Right lobe of liver (tissue), 4 donors: Measurements from ENCODE around the gene TMEM187.

Experiments used
- CTCF ChIP-seq, 4 donors: fragments of 200-600 bp in 3 of 4; fragments of 450-650 bp in 1 of 4; IDR thresholded peaks; one replicate each; pipeline versions ENCODE4 v1.5.1 to v1.8.0; 2016 to 2022; ENCODE audit warnings: antibody characterized with exemption in 4 of 4, mild to moderate bottlenecking in 2 of 4
- POLR2A ChIP-seq: fragments of 450-650 bp; IDR thresholded peaks from one replicate; pipeline ENCODE4 v1.6.1; 2017; ENCODE audit warnings: antibody characterized with exemption, mild to moderate bottlenecking
- donor health status: DM: no; HTN: no; CAD: no.
- donor health status: DM: no; HTN: no; CAD: no.
- donor health status: DM: no; HTN: yes; CAD: no.

- no peak for TF ChIP-seq CTCF (IDR thresholded peaks at IDR 0.05)
- no peak for TF ChIP-seq POLR2A
Measured at GRCh38 chrX:154027022-154027402, 54.5 kb downstream of the TMEM187 start.
